Measurements from ENCODE around the gene KIAA1210.

Gene KIAA1210

GRCh38 chrX:119155416-119156035 lies 27.9 kb upstream of the KIAA1210 start:
- no peaks in the 10 kb centered on the region for H3K36me3 ChIP-seq (ENCODE audit: control insufficient read depth, insufficient read depth, low read length)
- DNase-seq (ENCODE audit: extremely low read depth, insufficient read length), result no peak
- TF ChIP-seq CTCF (IDR thresholded peaks at IDR 0.05; ENCODE audit: insufficient read depth, low read length, poor library complexity, severe bottlenecking), result no peak
- H3K4me3 ChIP-seq (replicated peaks; ENCODE audit: low read depth, low read length), result no peak overlapping the region
- no peaks in the 10 kb centered on the region; the same call in none of the 2 replicates for H3K27me3 ChIP-seq (replicated peaks; ENCODE audit: control insufficient read depth, insufficient read depth, low read length)

GRCh38 chrX:119151051-119151380 lies 23.4 kb upstream of the KIAA1210 start:
- no peak for TF ChIP-seq CTCF (IDR thresholded peaks at IDR 0.05; ENCODE audit: insufficient read depth, low read length, poor library complexity, severe bottlenecking)
- no peak overlapping the region for H3K4me3 ChIP-seq (replicated peaks; ENCODE audit: low read depth, low read length)
- H3K36me3 ChIP-seq (ENCODE audit: control insufficient read depth, insufficient read depth, low read length), result no peaks in the 10 kb centered on the region
- no peaks in the 10 kb centered on the region; the same call in none of the 2 replicates for H3K27me3 ChIP-seq (replicated peaks; ENCODE audit: control insufficient read depth, insufficient read depth, low read length)
- no peak for DNase-seq (ENCODE audit: extremely low read depth, insufficient read length)

GRCh38 chrX:119150163-119151050 lies 22.8 kb upstream of the KIAA1210 start:
- no peak for TF ChIP-seq CTCF (IDR thresholded peaks at IDR 0.05; ENCODE audit: insufficient read depth, low read length, poor library complexity, severe bottlenecking)
- Histone ChIP-seq H3K27me3 (replicated peaks; ENCODE audit: control insufficient read depth, insufficient read depth, low read length) (no peaks in the 10 kb centered on the region; the same call in none of the 2 replicates), H3K4me3 (replicated peaks; ENCODE audit: low read depth, low read length) (no peak overlapping the region), H3K36me3 (ENCODE audit: control insufficient read depth, insufficient read depth, low read length) (no peaks in the 10 kb centered on the region)
- no peak for DNase-seq (ENCODE audit: extremely low read depth, insufficient read length)

GRCh38 chrX:119147486-119147885 lies 19.9 kb upstream of the KIAA1210 start:
- no peak overlapping the region for H3K4me3 ChIP-seq (replicated peaks; ENCODE audit: low read depth, low read length)
- no peak for TF ChIP-seq CTCF (IDR thresholded peaks at IDR 0.05; ENCODE audit: insufficient read depth, low read length, poor library complexity, severe bottlenecking)
- H3K27me3 ChIP-seq (replicated peaks; ENCODE audit: control insufficient read depth, insufficient read depth, low read length), result no peaks in the 10 kb centered on the region; the same call in none of the 2 replicates
- no peaks in the 10 kb centered on the region for H3K36me3 ChIP-seq (ENCODE audit: control insufficient read depth, insufficient read depth, low read length)
- no peak for DNase-seq (ENCODE audit: extremely low read depth, insufficient read length)

- no peak for DNase-seq (ENCODE audit: extremely low read depth, insufficient read length)
- Histone ChIP-seq H3K4me3 (replicated peaks; ENCODE audit: low read depth, low read length) (no peak overlapping the region), H3K36me3 (ENCODE audit: control insufficient read depth, insufficient read depth, low read length) (no peaks in the 10 kb centered on the region), H3K27me3 (replicated peaks; ENCODE audit: control insufficient read depth, insufficient read depth, low read length) (no peaks in the 10 kb centered on the region; the same call in none of the 2 replicates)
- peak; percentile 50 for TF ChIP-seq CTCF (IDR thresholded peaks at IDR 0.05; ENCODE audit: insufficient read depth, low read length, poor library complexity, severe bottlenecking)
Observed at GRCh38 chrX:119145241-119145653, 17.6 kb upstream of the KIAA1210 start.
